Loucy (cell line): ENCODE data around the gene MRO.
"Not testable (repeated sequence)": the region's sequence is repeated elsewhere in the genome, so short reads cannot be mapped to it uniquely, and the experiment has no call there.

Experiments used
- H2AFZ ChIP-seq: fragments of 200-600 bp; sonication (generic); 2 replicates; pipeline ENCODE4 v1.6.0; 2016; ENCODE audit warnings: antibody characterized with exemption, mild to moderate bottlenecking, low read length, moderate library complexity
- H3F3A ChIP-seq: fragments of 200-600 bp; 2 replicates; pipeline ENCODE4 v1.6.0; 2016; ENCODE audit warnings: antibody characterized with exemption, low read depth, mild to moderate bottlenecking
- H3K27me3 ChIP-seq: fragments of 200-600 bp; sonication (generic); 2 replicates; pipeline ENCODE4 v1.6.1; 2014; ENCODE audit warnings: low read length, mild to moderate bottlenecking; ENCODE audit not compliant: insufficient read depth, poor library complexity, severe bottlenecking
- H3K36me3 ChIP-seq: fragments of 200-600 bp; sonication (generic); 2 replicates; pipeline ENCODE4 v1.6.1; 2016; ENCODE audit warnings: low read length; ENCODE audit not compliant: insufficient read depth
- H3K4me1 ChIP-seq: fragments of 200-600 bp; sonication (generic); 2 replicates; pipeline ENCODE4 v1.5.1; 2014; ENCODE audit warnings: low read length, mild to moderate bottlenecking; ENCODE audit not compliant: insufficient read depth, poor library complexity, severe bottlenecking
- H3K4me2 ChIP-seq: fragments of 200-600 bp; sonication (generic); 2 replicates; pipeline ENCODE4 v1.6.0; 2014; ENCODE audit warnings: antibody characterized with exemption, low read length, low read depth, mild to moderate bottlenecking; ENCODE audit not compliant: poor library complexity, severe bottlenecking
- H3K4me3 ChIP-seq: fragments of 200-600 bp; sonication (generic); 2 replicates; pipeline ENCODE4 v1.5.1; 2014; ENCODE audit warnings: low read length, mild to moderate bottlenecking, mixed read lengths; ENCODE audit not compliant: poor library complexity, severe bottlenecking
- H3K79me2 ChIP-seq: fragments of 200-600 bp; sonication (generic); 2 replicates; pipeline ENCODE4 v1.6.1; 2014; ENCODE audit warnings: low read length; ENCODE audit not compliant: insufficient read depth
- H3K9ac ChIP-seq: fragments of 200-600 bp; sonication (generic); 2 replicates; pipeline ENCODE4 v1.6.0; 2014; ENCODE audit warnings: mild to moderate bottlenecking, low read depth, low read length, moderate library complexity; ENCODE audit not compliant: poor library complexity, severe bottlenecking
- H3K9me2 ChIP-seq: fragments of 200-600 bp; sonication (generic); replicated peaks from 2 replicates; pipeline ENCODE4 v1.6.1; 2016; ENCODE audit warnings: low read depth, low read length, mixed read lengths
- H3K9me3 ChIP-seq: fragments of 200-600 bp; sonication (generic); 2 replicates; pipeline ENCODE4 v1.6.1; 2014; ENCODE audit warnings: mild to moderate bottlenecking, antibody characterized with exemption, low read length, low read depth; ENCODE audit not compliant: insufficient read depth
- H4K20me1 ChIP-seq: fragments of 200-600 bp; sonication (generic); 2 replicates; pipeline ENCODE4 v1.6.0; 2014; ENCODE audit warnings: antibody characterized with exemption, low read length, mild to moderate bottlenecking; ENCODE audit not compliant: insufficient read depth, poor library complexity, severe bottlenecking
- CTCF ChIP-seq: fragments of 200-600 bp; sonication (generic); conservative IDR thresholded peaks from 2 replicates; pipeline ENCODE4 v1.5.1; 2014; ENCODE audit warnings: mild to moderate bottlenecking, antibody characterized with exemption, low read length
- EZH2phosphoT487 ChIP-seq: fragments of 200-600 bp; IDR thresholded peaks from 2 replicates; pipeline ENCODE4 v1.6.1; 2018; ENCODE audit warnings: antibody characterized with exemption, mild to moderate bottlenecking, moderate library complexity, borderline replicate concordance

The MRO gene

GRCh38 chr18:50859793-50860555, 40.2 kb upstream of the MRO start:
- no peaks in the 10 kb centered on the region for H3K36me3 ChIP-seq
- no peaks in the 10 kb centered on the region for H3K9me2 ChIP-seq
- TF ChIP-seq EZH2phosphoT487 = no peak
- no peak for TF ChIP-seq CTCF
- H3F3A ChIP-seq = no peaks in the 10 kb centered on the region
- no peak overlapping the region for H3K4me3 ChIP-seq
- no peaks in the 10 kb centered on the region for H3K9me3 ChIP-seq
- no peak overlapping the region for H2AFZ ChIP-seq
- H3K9ac ChIP-seq = no peak overlapping the region
- H3K79me2 ChIP-seq = no peaks in the 10 kb centered on the region
- H3K27me3 ChIP-seq = no peaks in the 10 kb centered on the region
- no peaks in the 10 kb centered on the region for H3K4me1 ChIP-seq
- H3K4me2 ChIP-seq = no peak overlapping the region
- no peaks in the 10 kb centered on the region for H4K20me1 ChIP-seq

- H3K9me3 ChIP-seq = no peaks in the 10 kb centered on the region
- no peaks in the 10 kb centered on the region for H3F3A ChIP-seq
- no peaks in the 10 kb centered on the region for H3K27me3 ChIP-seq
- H2AFZ ChIP-seq = no peak overlapping the region
- H3K79me2 ChIP-seq = no peaks in the 10 kb centered on the region
- H4K20me1 ChIP-seq = no peaks in the 10 kb centered on the region
- no peaks in the 10 kb centered on the region for H3K9me2 ChIP-seq
- H3K4me3 ChIP-seq = no peak overlapping the region
- no peaks in the 10 kb centered on the region for H3K36me3 ChIP-seq
- no peak overlapping the region for H3K9ac ChIP-seq
- H3K4me2 ChIP-seq = no peak overlapping the region
- TF ChIP-seq CTCF = no peak
- TF ChIP-seq EZH2phosphoT487 = no peak
- no peaks in the 10 kb centered on the region for H3K4me1 ChIP-seq
Measured at GRCh38 chr18:50857694-50858093, 37.9 kb upstream of the MRO start.

- not testable (repeated sequence) for H3F3A ChIP-seq, H3K9me3 ChIP-seq, H3K4me3 ChIP-seq, H3K36me3 ChIP-seq, H3K9ac ChIP-seq, H3K27me3 ChIP-seq, H3K4me1 ChIP-seq, H3K9me2 ChIP-seq, H2AFZ ChIP-seq, H4K20me1 ChIP-seq, H3K4me2 ChIP-seq, H3K79me2 ChIP-seq
Measured at GRCh38 chr18:50857166-50857565, 37.4 kb upstream of the MRO start.
